Astrocyte (in vitro differentiated cells and primary cell): ENCODE results near the gene ADGRA1. TPM values are rescaled to one million over a fixed set of nuclear protein-coding genes. Genes with fewer than 3 reads are reported as not detected.
"Not testable (repeated sequence)": the region's sequence is repeated elsewhere in the genome, so short reads cannot be mapped to it uniquely, and the experiment has no call there.

Experiments used
- DNase-seq: peaks from one replicate; pipeline ENCODE4 v3.0.0-alpha.2; 2010; ENCODE audit warnings: low read depth
- FAIRE-seq: peaks from 2 replicates; lab custom pipeline; 2011; peaks lifted over from hg19 to GRCh38; lab: Jason Lieb, UNC
- H2AFZ ChIP-seq: 2 replicates; pipeline ENCODE4 v1.6.0; 2012; ENCODE audit warnings: low read depth, low read length, inconsistent platforms
- H3K27ac ChIP-seq: 2 replicates; pipeline ENCODE4 v1.5.1; 2011; ENCODE audit warnings: low read depth, low read length, inconsistent platforms
- H3K27me3 ChIP-seq: 2 replicates; pipeline ENCODE4 v1.6.0; 2011; ENCODE audit warnings: low read length, inconsistent platforms; ENCODE audit not compliant: insufficient read depth
- H3K36me3 ChIP-seq: 2 replicates; pipeline ENCODE4 v1.5.1; 2011; ENCODE audit warnings: low read length, inconsistent platforms; ENCODE audit not compliant: insufficient read depth
- H3K4me1 ChIP-seq: 2 replicates; pipeline ENCODE4 v1.5.1; 2011; ENCODE audit warnings: low read length, inconsistent platforms; ENCODE audit not compliant: insufficient read depth
- H3K4me2 ChIP-seq: 2 replicates; pipeline ENCODE4 v1.6.0; 2012; ENCODE audit warnings: low read length, inconsistent platforms
- H3K4me3 ChIP-seq: 2 replicates; pipeline ENCODE4 v1.5.1; 2011; ENCODE audit warnings: low read depth, mild to moderate bottlenecking, low read length, inconsistent platforms; ENCODE audit not compliant: insufficient read depth
- H3K79me2 ChIP-seq: 2 replicates; pipeline ENCODE4 v1.6.0; 2012; ENCODE audit warnings: mild to moderate bottlenecking, low read length, inconsistent platforms; ENCODE audit not compliant: insufficient read depth
- H3K9ac ChIP-seq: 2 replicates; pipeline ENCODE4 v1.6.0; 2012; ENCODE audit warnings: mild to moderate bottlenecking, low read length, inconsistent platforms
- H3K9me3 ChIP-seq: 2 replicates; pipeline ENCODE4 v1.5.1; 2012; ENCODE audit warnings: low read depth, mild to moderate bottlenecking, low read length, inconsistent platforms; ENCODE audit not compliant: insufficient read depth
- H4K20me1 ChIP-seq: 2 replicates; pipeline ENCODE4 v1.6.0; 2012; ENCODE audit warnings: low read length, inconsistent platforms; ENCODE audit not compliant: insufficient read depth
- H3K27ac Mint-ChIP-seq: one replicate; pipeline ENCODE4 v1.8.0; 2021; ENCODE audit warnings: mild to moderate bottlenecking, mixed read lengths; ENCODE audit not compliant: unreplicated experiment
- H3K27me3 Mint-ChIP-seq: one replicate; pipeline ENCODE4 v1.8.0; 2021; ENCODE audit warnings: low read depth, mixed read lengths; ENCODE audit not compliant: unreplicated experiment
- H3K36me3 Mint-ChIP-seq: one replicate; pipeline ENCODE4 v1.8.0; 2021; ENCODE audit warnings: low read depth, mixed read lengths; ENCODE audit not compliant: unreplicated experiment
- H3K4me1 Mint-ChIP-seq: one replicate; pipeline ENCODE4 v1.8.0; 2021; ENCODE audit warnings: low read depth, mixed read lengths; ENCODE audit not compliant: unreplicated experiment
- H3K4me3 Mint-ChIP-seq: one replicate; pipeline ENCODE4 v1.8.0; 2021; ENCODE audit warnings: mild to moderate bottlenecking, moderate library complexity, mixed read lengths; ENCODE audit not compliant: unreplicated experiment
- H3K9me3 Mint-ChIP-seq: one replicate; pipeline ENCODE4 v1.8.0; 2021; ENCODE audit warnings: mild to moderate bottlenecking, mixed read lengths; ENCODE audit not compliant: unreplicated experiment
- CTCF ChIP-seq: IDR thresholded peaks from 2 replicates; pipeline ENCODE4 v1.5.1; 2011; ENCODE audit warnings: low read depth, mild to moderate bottlenecking, inconsistent platforms, low read length, moderate library complexity; ENCODE audit not compliant: insufficient read depth
- EZH2 ChIP-seq: IDR thresholded peaks from 2 replicates; pipeline ENCODE4 v1.6.1; 2012; ENCODE audit warnings: mild to moderate bottlenecking, low read length, inconsistent platforms; ENCODE audit not compliant: insufficient read depth
- total RNA-seq: library from RNA; stranded (reverse); gene quantifications from 2 replicates; pipeline ENCODE4 v1.2.1, GENCODE V29; 2021

The ADGRA1 gene
- total RNA-seq, 1 donor from 2014 or later, result not detected

GRCh38 chr10:133173860-133174640, 86.3 kb downstream of the ADGRA1 start:
- H3K27me3 ChIP-seq, result no peaks in the 10 kb centered on the region
- H3K27me3 Mint-ChIP-seq, result peaks cover 19% of the 10 kb centered on the region
- H3K4me3 ChIP-seq, result no peak overlapping the region
- H3K79me2 ChIP-seq, result no peaks in the 10 kb centered on the region
- no peak overlapping the region for H3K27ac ChIP-seq
- no peak overlapping the region for H3K9ac ChIP-seq
- no peak overlapping the region for H2AFZ ChIP-seq
- DNase-seq, result no peak
- no peaks in the 10 kb centered on the region for H3K4me1 Mint-ChIP-seq
- no peak overlapping the region for H3K27ac Mint-ChIP-seq
- H3K36me3 ChIP-seq, result no peaks in the 10 kb centered on the region
- no peak overlapping the region for H3K4me3 Mint-ChIP-seq
- no peak for TF ChIP-seq CTCF
- no peak for TF ChIP-seq EZH2
- peaks cover 9% of the 10 kb centered on the region for H3K36me3 Mint-ChIP-seq
- H3K4me2 ChIP-seq, result no peak overlapping the region
- H4K20me1 ChIP-seq, result no peaks in the 10 kb centered on the region
- H3K9me3 ChIP-seq, result peaks cover 17% of the 10 kb centered on the region
- no peaks in the 10 kb centered on the region for H3K4me1 ChIP-seq
- peaks cover 10% of the 10 kb centered on the region for H3K9me3 Mint-ChIP-seq
- FAIRE-seq, result no peak

- peaks cover 17% of the 10 kb centered on the region for H3K9me3 ChIP-seq
- H3K4me1 Mint-ChIP-seq, result no peaks in the 10 kb centered on the region
- no peaks in the 10 kb centered on the region for H4K20me1 ChIP-seq
- H2AFZ ChIP-seq, result no peak overlapping the region
- DNase-seq (no peak), FAIRE-seq (no peak)
- H3K27me3 Mint-ChIP-seq, result peaks cover 19% of the 10 kb centered on the region
- H3K4me3 ChIP-seq, result no peak overlapping the region
- no peak overlapping the region for H3K9ac ChIP-seq
- no peak overlapping the region for H3K4me2 ChIP-seq
- H3K27ac Mint-ChIP-seq, result no peak overlapping the region
- TF ChIP-seq CTCF (no peak), EZH2 (no peak)
- no peaks in the 10 kb centered on the region for H3K79me2 ChIP-seq
- no peak overlapping the region for H3K4me3 Mint-ChIP-seq
- H3K36me3 Mint-ChIP-seq, result peaks cover 8% of the 10 kb centered on the region
- no peaks in the 10 kb centered on the region for H3K27me3 ChIP-seq
- H3K4me1 ChIP-seq, result no peaks in the 10 kb centered on the region
- H3K27ac ChIP-seq, result no peak overlapping the region
- H3K36me3 ChIP-seq, result no peaks in the 10 kb centered on the region
- H3K9me3 Mint-ChIP-seq, result peaks cover 10% of the 10 kb centered on the region
These were observed 87.1 kb downstream of the ADGRA1 start for GRCh38 chr10:133174689-133175263.

GRCh38 chr10:133175624-133176023, 87.9 kb downstream of the ADGRA1 start:
- H3K27me3 ChIP-seq, H3K4me1 ChIP-seq, H3K36me3 Mint-ChIP-seq, DNase-seq, H3K4me3 Mint-ChIP-seq, H3K4me3 ChIP-seq, H3K9ac ChIP-seq, H3K27ac ChIP-seq, H3K4me2 ChIP-seq, H4K20me1 ChIP-seq, H3K4me1 Mint-ChIP-seq, H3K79me2 ChIP-seq, FAIRE-seq, H3K36me3 ChIP-seq, H3K27ac Mint-ChIP-seq, H2AFZ ChIP-seq: not testable (repeated sequence)
- H3K9me3 ChIP-seq, result peaks cover 17% of the 10 kb centered on the region
- Mint-ChIP-seq H3K27me3 (peaks cover 20% of the 10 kb centered on the region), H3K9me3 (peaks cover 10% of the 10 kb centered on the region)
